ENCODE data around the gene CYP51A1.
"Not testable (repeated sequence)": the region's sequence is repeated elsewhere in the genome, so short reads cannot be mapped to it uniquely, and the experiment has no call there.

CYP51A1 gene

GRCh38 chr7:92156990-92157389 is 22.7 kb upstream of the CYP51A1 start:
- no peak for TF ChIP-seq CTCF (IDR thresholded peaks at IDR 0.05; ENCODE audit: borderline replicate concordance, insufficient read depth, low read depth, low read length)
- no peak overlapping the region for H3K4me3 ChIP-seq (ENCODE audit: low read depth, low read length)

GRCh38 chr7:92155108-92155739 is 20.9 kb upstream of the CYP51A1 start:
- no peak for TF ChIP-seq CTCF (IDR thresholded peaks at IDR 0.05; ENCODE audit: borderline replicate concordance, insufficient read depth, low read depth, low read length)
- no peak overlapping the region for H3K4me3 ChIP-seq (ENCODE audit: low read depth, low read length)

GRCh38 chr7:92150450-92151017 is 16.3 kb upstream of the CYP51A1 start:
- no peak for TF ChIP-seq CTCF (IDR thresholded peaks at IDR 0.05; ENCODE audit: borderline replicate concordance, insufficient read depth, low read depth, low read length)
- no peak overlapping the region for H3K4me3 ChIP-seq (ENCODE audit: low read depth, low read length)

GRCh38 chr7:92149736-92150239 is 15.5 kb upstream of the CYP51A1 start:
- H3K4me3 ChIP-seq (ENCODE audit: low read depth, low read length) = no peak overlapping the region
- no peak for TF ChIP-seq CTCF (IDR thresholded peaks at IDR 0.05; ENCODE audit: borderline replicate concordance, insufficient read depth, low read depth, low read length)

GRCh38 chr7:92143192-92143880 is 9.1 kb upstream of the CYP51A1 start:
- H3K4me3 ChIP-seq (ENCODE audit: low read depth, low read length) = not testable (repeated sequence)

- H3K4me3 ChIP-seq (ENCODE audit: low read depth, low read length) = not testable (repeated sequence)
Observed at GRCh38 chr7:92142791-92143190, 8.5 kb upstream of the CYP51A1 start.

- no peak for TF ChIP-seq CTCF (IDR thresholded peaks at IDR 0.05; ENCODE audit: borderline replicate concordance, insufficient read depth, low read depth, low read length)
- H3K4me3 ChIP-seq (ENCODE audit: low read depth, low read length) = no peak overlapping the region
Observed at GRCh38 chr7:92141161-92141560, 6.9 kb upstream of the CYP51A1 start.

GRCh38 chr7:92137557-92137956 is 3.3 kb upstream of the CYP51A1 start:
- H3K4me3 ChIP-seq (ENCODE audit: low read depth, low read length) = no peak overlapping the region
- TF ChIP-seq CTCF (IDR thresholded peaks at IDR 0.05; ENCODE audit: borderline replicate concordance, insufficient read depth, low read depth, low read length) = no peak
